RWPE2 (cell line): Measurements from ENCODE around the gene KMT2D.

Experiments used
- ATAC-seq: fragments of 200-7000 bp; cut with Tn5 transposase; 3 replicates; pipeline ENCODE4 v1.9.1; 2021; ENCODE audit warnings: low read depth
- DNase-seq: peaks from one replicate; pipeline ENCODE4 v3.0.0-alpha.2; 2020; ENCODE audit warnings: low spot score
- H3K27ac ChIP-seq: fragments of 450-650 bp; 2 replicates; pipeline ENCODE4 v1.5.1; 2017; ENCODE audit warnings: mild to moderate bottlenecking; ENCODE audit not compliant: poor library complexity, severe bottlenecking
- H3K27me3 ChIP-seq: fragments of 250-450 bp; sonication (Bioruptor Pico); 2 replicates; pipeline ENCODE4 v1.5.1; 2021; ENCODE audit warnings: mild to moderate bottlenecking, moderate library complexity; ENCODE audit not compliant: insufficient read depth, poor library complexity, severe bottlenecking
- H3K36me3 ChIP-seq: fragments of 250-450 bp; sonication (Bioruptor Pico); 2 replicates; pipeline ENCODE4 v1.5.1; 2020; ENCODE audit warnings: low read depth, mild to moderate bottlenecking, moderate library complexity
- H3K4me1 ChIP-seq: fragments of 250-450 bp; sonication (Bioruptor Pico); 2 replicates; pipeline ENCODE4 v1.5.1; 2021; ENCODE audit warnings: mild to moderate bottlenecking, moderate library complexity; ENCODE audit not compliant: insufficient read depth, poor library complexity, severe bottlenecking
- H3K4me3 ChIP-seq: fragments of 250-450 bp; sonication (Bioruptor Pico); 2 replicates; pipeline ENCODE4 v1.5.1; 2021; ENCODE audit warnings: mild to moderate bottlenecking, moderate library complexity; ENCODE audit not compliant: severe bottlenecking
- H3K9me3 ChIP-seq: fragments of 250-450 bp; sonication (Bioruptor Pico); 2 replicates; pipeline ENCODE4 v1.5.1; 2021; ENCODE audit warnings: mild to moderate bottlenecking, moderate library complexity; ENCODE audit not compliant: severe bottlenecking
- CTCF ChIP-seq: fragments of 450-650 bp; IDR thresholded peaks from one replicate; pipeline ENCODE4 v1.5.1; 2017; ENCODE audit warnings: mild to moderate bottlenecking, moderate library complexity; ENCODE audit not compliant: poor library complexity, severe bottlenecking

The KMT2D gene

GRCh38 chr12:49012739-49013138 is 47.9 kb downstream of the KMT2D start:
- Histone ChIP-seq H3K27me3 (no peaks in the 10 kb centered on the region), H3K9me3 (no peaks in the 10 kb centered on the region), H3K4me3 (no peak overlapping the region), H3K27ac (no peak overlapping the region), H3K36me3 (peaks cover 57% of the 10 kb centered on the region), H3K4me1 (peaks cover 5% of the 10 kb centered on the region)
- ATAC-seq (no peak), DNase-seq (no peak)
- no peak for TF ChIP-seq CTCF
